ENCODE data around the gene C16orf82.

Gene C16orf82

GRCh38 chr16:27096375-27096774, 29.6 kb downstream of the C16orf82 start:
- no peak for DNase-seq

DNA sequence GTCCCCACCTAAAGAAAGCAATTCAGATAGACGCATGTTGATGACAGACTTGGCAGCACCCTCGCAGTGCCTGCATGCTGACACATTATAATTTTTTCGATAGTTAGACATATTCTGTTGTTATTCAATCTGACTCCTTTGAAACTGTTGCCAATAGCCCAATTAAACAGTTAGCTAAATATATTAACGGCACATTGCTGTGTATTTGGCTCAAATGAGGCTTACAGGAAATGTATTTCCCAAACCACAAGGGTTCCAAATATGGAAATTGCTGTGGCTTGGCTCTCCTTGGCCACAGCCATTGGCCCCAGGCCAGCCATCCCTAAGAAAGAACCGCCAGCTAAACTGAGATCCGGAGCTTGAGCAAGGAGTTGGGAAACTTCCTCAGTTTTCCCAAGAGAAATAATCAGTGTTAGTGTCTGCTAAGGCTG, 31.1 kb downstream of the C16orf82 start:
- DNase-seq, result no peak

DNA sequence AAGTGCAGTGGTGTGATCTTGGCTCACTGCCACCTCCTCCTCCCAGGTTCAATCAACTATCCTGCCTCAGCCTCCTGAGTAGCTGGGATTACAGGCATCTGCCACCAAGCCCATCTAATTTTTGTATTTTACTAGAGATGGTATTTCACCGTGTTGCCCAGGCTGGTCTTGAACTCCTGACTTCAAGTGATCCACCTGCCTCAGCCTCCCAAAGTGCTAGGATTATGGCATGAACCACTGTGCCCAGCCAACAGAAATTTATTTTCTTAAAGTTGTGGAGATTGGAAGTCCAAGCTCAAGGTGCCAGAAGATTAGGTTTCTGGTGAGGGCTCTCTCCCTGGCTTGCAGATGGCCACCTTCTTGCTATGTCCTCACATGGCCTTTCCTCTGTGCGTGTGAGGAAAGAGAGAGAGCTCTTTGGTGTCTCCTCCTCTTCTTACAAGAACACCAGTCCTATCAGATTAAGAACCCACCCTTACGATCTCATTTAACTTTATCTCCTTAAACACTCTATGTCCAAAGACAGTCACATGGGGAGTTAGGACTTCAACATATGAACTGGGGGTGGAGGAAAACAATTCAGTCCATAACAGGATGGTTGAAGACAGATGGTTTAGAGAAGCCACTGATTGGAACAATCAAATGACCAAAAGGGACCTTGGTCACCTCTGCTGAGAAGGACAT, 31.8 kb downstream of the C16orf82 start:
- DNase-seq, result no peak

- no peak for DNase-seq
Measured at GRCh38 chr16:27102701-27103575, 36.2 kb downstream of the C16orf82 start.

GRCh38 chr16:27103954-27104353, 37.2 kb downstream of the C16orf82 start:
- DNase-seq, result no peak

GRCh38 chr16:27106305-27106704, 39.6 kb downstream of the C16orf82 start:
- no peak for DNase-seq

- DNase-seq, result no peak
Measured at GRCh38 chr16:27107185-27107592, 40.5 kb downstream of the C16orf82 start.

DNA sequence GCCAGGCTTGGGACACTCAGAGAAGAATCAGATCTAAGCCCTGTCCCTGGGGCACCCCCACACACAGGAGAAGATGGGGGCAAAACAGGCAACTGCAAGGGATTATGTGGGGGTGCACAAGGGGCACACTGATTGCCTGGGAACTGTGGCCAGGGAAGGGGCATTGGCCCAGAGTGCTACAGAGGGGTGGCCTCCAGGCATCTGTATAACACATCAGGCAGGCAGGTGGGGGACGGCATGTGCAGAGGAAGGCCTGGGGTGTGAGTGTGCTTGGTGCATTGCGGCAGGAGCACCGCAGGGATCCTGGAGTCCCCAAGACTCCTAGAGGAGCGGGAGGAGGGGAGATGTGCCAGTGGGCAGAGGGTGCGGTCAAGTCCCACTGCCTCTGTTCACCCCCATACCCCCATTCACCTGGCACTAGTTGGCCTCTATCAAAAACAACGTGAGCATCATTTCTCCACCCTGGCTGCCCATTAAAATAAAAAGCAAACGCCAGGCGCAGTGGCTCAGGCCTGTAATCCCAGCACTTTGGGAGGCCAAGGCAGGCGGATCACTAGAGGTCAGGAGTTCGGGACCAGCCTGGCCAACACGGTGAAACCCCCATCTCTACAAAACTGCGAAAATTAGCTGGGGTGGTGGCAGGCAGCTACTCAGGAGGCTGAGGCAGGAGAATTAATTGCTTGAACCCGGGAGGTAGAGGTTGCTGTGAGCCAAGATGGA, 41.5 kb downstream of the C16orf82 start:
- no peak for DNase-seq

DNA sequence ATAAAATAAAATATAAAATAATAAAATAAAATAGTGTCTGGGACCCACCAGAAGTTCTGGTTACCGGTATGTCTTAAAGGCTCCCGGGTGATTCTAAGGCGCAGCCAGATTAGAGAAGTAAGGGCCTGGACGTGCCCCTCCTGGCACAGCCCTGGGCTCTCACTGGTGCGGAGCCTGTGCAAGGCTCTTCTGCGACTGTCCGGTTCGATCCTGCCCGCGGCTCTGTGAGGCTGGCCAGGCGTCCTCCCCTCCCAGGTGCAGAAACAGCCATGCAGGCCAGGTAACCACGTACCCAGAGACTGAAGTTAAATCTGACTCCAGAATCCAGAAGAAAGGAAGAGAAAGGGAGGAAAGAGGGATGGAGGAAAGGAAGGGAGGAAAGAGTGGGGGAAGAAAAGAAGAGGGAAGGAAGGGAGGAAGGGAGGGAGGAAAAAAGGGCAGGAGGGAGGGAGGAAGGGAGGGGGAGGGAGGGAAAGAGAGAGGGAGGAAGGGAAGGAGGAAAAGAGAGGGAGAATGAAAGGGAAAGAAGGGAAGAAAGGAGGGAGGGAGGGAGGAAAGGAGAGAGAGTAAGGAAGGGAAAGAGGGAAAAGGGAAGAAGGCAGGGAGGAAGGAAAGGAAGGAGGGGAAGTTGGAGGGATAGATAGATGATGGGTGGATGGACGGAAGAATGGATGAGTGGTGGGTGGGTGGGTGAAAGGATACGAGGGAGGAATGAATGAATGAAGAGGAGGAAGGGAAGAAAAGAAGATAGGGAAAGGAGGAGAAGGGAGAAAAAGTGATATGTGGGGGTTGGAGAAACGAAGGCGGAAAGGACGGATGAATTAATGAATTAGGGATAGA, 42.3 kb downstream of the C16orf82 start:
- DNase-seq, result no peak

- DNase-seq, result peak; percentile 51 to 53
Measured at GRCh38 chr16:27109666-27110523, 43.2 kb downstream of the C16orf82 start.

- DNase-seq, result no peak
Measured at GRCh38 chr16:27110524-27110896, 43.8 kb downstream of the C16orf82 start.

GRCh38 chr16:27111486-27111885, 44.8 kb downstream of the C16orf82 start:
- DNase-seq, result no peak

GRCh38 chr16:27112093-27112811, 45.5 kb downstream of the C16orf82 start:
- no peak for DNase-seq

GRCh38 chr16:27113341-27113841, 46.7 kb downstream of the C16orf82 start:
- DNase-seq, result no peak

- no peak for DNase-seq
Measured at GRCh38 chr16:27114006-27114405, 47.3 kb downstream of the C16orf82 start.

DNA sequence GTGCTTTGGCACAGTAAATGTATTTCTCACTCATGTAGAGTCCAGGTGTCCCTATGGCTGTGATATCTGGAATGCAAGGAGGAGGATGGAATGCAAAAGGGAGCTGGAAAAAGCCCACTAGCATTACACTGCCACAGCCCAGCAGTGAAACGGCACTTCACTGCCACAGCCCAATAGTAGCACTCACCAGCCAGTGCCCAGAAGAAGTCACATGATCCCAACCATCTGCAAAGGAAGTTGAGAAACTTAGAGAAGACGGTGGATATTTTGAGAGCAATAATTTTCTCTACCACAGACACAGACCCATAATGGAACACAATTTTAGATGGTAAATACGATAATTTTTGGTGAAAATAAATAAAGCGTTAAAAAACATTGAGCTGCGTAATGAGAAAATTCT, 51.8 kb downstream of the C16orf82 start:
- DNase-seq, result peak; percentile 9

All from inflammatory macrophage (primary cell).